Measurements from ENCODE around the gene ENDOV. TPM values are rescaled to one million over a fixed set of nuclear protein-coding genes. Genes with fewer than 3 reads are reported as not detected.
"Not testable (repeated sequence)": the region's sequence is repeated elsewhere in the genome, so short reads cannot be mapped to it uniquely, and the experiment has no call there.

Gene ENDOV
- total RNA-seq, 1 donor from 2014 or later, result 16.9 TPM

GRCh38 chr17:80410441-80411087 is 4.4 kb upstream of the ENDOV start:
- H3K4me3 Mint-ChIP-seq; H3K4me1 Mint-ChIP-seq (ENCODE audit: low read depth); DNase-seq (ENCODE audit: low spot score); H3K9me3 Mint-ChIP-seq; H3K36me3 Mint-ChIP-seq (ENCODE audit: low read depth); intact Hi-C loops (cut with micrococcal nuclease); H3K27ac Mint-ChIP-seq: not testable (repeated sequence)
- peaks cover 16% of the 10 kb centered on the region for H3K27me3 Mint-ChIP-seq (ENCODE audit: insufficient read depth)

DNA sequence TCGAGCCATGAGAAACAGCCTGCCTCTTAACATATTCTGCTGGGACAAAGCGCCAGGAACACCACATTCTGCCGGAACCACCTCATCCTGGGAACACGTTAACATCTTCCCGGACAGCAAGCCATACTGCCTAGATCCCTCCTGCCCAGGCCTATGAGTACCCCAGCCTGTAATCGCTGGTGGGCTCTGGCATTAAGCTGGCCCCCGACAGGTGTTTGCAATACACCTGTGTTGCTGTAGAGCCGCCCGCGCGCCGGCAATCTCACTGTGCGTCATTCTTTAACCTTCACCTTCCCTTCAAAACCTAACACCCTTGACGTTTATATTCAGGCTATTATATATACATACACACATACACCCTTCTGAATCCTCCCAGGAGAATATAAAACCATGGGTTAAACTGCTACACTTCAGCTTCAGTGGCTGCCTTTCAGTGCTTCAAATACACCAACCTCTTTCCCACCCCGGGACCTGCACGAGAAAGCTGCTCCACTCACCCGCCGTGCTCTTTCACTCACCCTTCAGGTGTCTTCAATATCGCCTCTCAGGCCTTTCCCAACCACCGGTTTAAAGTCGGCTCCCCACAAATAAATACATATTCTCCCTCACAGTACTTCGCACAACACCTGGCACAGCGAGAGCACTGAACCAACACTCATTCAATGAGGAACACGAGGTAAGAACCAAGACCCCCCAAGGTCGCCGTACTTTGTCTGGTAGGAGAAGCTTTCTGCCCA is 1.0 kb upstream of the ENDOV start:
- Mint-ChIP-seq H3K27ac (peak overlapping the region; percentile 12), H3K4me1 (ENCODE audit: low read depth) (peaks cover 18% of the 10 kb centered on the region), H3K36me3 (ENCODE audit: low read depth) (peaks cover 5% of the 10 kb centered on the region), H3K4me3 (peak overlapping the region; percentile 87), H3K9me3 (no peaks in the 10 kb centered on the region), H3K27me3 (ENCODE audit: insufficient read depth) (peaks cover 16% of the 10 kb centered on the region)
- DNase-seq (ENCODE audit: low spot score), result no peak
- intact Hi-C loops (cut with micrococcal nuclease), result no loop called here

DNA sequence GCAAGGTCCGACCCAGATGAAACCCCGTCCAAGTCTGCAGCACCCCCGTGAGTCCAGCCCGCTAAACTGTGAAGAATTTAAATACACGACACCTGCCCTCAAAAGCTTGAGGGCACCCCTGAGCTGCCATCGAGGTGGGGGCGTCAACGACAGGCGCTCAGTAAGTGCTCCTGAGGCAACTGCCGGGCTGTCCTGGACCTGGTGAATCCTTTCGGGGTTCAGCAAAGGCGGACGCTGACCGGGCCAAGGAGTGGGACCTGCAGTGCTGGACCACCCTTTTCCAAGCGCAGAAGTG is 512 bp upstream of the ENDOV start:
- Mint-ChIP-seq H3K27ac (peak overlapping the region; percentile 12), H3K9me3 (no peaks in the 10 kb centered on the region), H3K27me3 (ENCODE audit: insufficient read depth) (peaks cover 16% of the 10 kb centered on the region), H3K4me3 (peak overlapping the region; percentile 87), H3K36me3 (ENCODE audit: low read depth) (peaks cover 5% of the 10 kb centered on the region), H3K4me1 (ENCODE audit: low read depth) (peaks cover 18% of the 10 kb centered on the region)
- intact Hi-C loops (cut with micrococcal nuclease), result no loop called here
- DNase-seq (ENCODE audit: low spot score), result no peak

DNA sequence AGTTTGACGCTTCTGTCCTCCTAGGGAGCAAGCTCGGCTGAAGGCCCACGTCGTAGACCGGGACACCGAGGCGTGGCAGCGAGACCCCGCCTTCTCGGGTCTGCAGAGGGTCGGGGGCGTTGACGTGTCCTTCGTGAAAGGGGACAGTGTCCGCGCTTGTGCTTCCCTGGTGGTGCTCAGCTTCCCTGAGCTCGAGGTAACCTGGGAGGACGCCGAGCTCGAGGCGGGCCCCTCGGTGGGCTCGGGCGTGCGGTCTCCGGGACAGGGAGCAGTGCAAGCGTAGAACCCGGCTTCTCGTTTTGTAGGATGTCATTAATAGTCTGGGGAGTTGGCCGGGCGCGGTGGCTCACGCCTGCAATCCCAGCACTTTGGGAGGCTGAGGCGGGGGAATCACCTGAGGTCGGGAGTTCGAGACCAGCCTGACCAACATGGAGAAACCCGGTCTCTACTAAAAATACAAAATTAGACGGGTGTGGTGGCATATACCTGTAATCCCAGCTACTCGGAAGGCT is 715 bp downstream of the ENDOV start:
- H3K4me3 Mint-ChIP-seq, result peak overlapping the region; percentile 87
- H3K4me1 Mint-ChIP-seq (ENCODE audit: low read depth), result peaks cover 18% of the 10 kb centered on the region
- intact Hi-C loops (cut with micrococcal nuclease), result loop anchor here (1.0 kb wide), 5 partner anchors 12 to 824 kb away; partner anchors contain the start of genes EIF4A3, NDUFAF8 and TEPSIN
- H3K9me3 Mint-ChIP-seq, result no peaks in the 10 kb centered on the region
- DNase-seq (ENCODE audit: low spot score), result no peak
- H3K27me3 Mint-ChIP-seq (ENCODE audit: insufficient read depth), result peaks cover 16% of the 10 kb centered on the region
- H3K27ac Mint-ChIP-seq, result peak overlapping the region; percentile 65
- peaks cover 9% of the 10 kb centered on the region for H3K36me3 Mint-ChIP-seq (ENCODE audit: low read depth)

GRCh38 chr17:80416260-80416939 is 1.4 kb downstream of the ENDOV start:
- Mint-ChIP-seq H3K27me3 (ENCODE audit: insufficient read depth) (peaks cover 16% of the 10 kb centered on the region), H3K4me3 (peak overlapping the region; percentile 87), H3K9me3 (no peaks in the 10 kb centered on the region), H3K36me3 (ENCODE audit: low read depth) (peaks cover 9% of the 10 kb centered on the region), H3K4me1 (ENCODE audit: low read depth) (peaks cover 18% of the 10 kb centered on the region), H3K27ac (peak overlapping the region; percentile 41)
- no peak for DNase-seq (ENCODE audit: low spot score)
- intact Hi-C loops (cut with micrococcal nuclease), result no loop called here

GRCh38 chr17:80416940-80417293 is 1.9 kb downstream of the ENDOV start:
- no peaks in the 10 kb centered on the region for H3K9me3 Mint-ChIP-seq
- H3K4me1 Mint-ChIP-seq (ENCODE audit: low read depth), result peaks cover 18% of the 10 kb centered on the region
- DNase-seq (ENCODE audit: low spot score), result no peak
- peak overlapping the region; percentile 87 for H3K4me3 Mint-ChIP-seq
- H3K36me3 Mint-ChIP-seq (ENCODE audit: low read depth), result peaks cover 9% of the 10 kb centered on the region
- intact Hi-C loops (cut with micrococcal nuclease), result no loop called here
- peak overlapping the region; percentile 58 for H3K27ac Mint-ChIP-seq
- H3K27me3 Mint-ChIP-seq (ENCODE audit: insufficient read depth), result peaks cover 16% of the 10 kb centered on the region

GRCh38 chr17:80418589-80418988 is 3.6 kb downstream of the ENDOV start:
- Mint-ChIP-seq H3K36me3 (ENCODE audit: low read depth) (peaks cover 9% of the 10 kb centered on the region), H3K27me3 (ENCODE audit: insufficient read depth) (peaks cover 9% of the 10 kb centered on the region), H3K4me3 (no peak overlapping the region), H3K9me3 (no peaks in the 10 kb centered on the region), H3K27ac (no peak overlapping the region), H3K4me1 (ENCODE audit: low read depth) (peaks cover 18% of the 10 kb centered on the region)
- DNase-seq (ENCODE audit: low spot score), result no peak
- intact Hi-C loops (cut with micrococcal nuclease), result no loop called here

DNA sequence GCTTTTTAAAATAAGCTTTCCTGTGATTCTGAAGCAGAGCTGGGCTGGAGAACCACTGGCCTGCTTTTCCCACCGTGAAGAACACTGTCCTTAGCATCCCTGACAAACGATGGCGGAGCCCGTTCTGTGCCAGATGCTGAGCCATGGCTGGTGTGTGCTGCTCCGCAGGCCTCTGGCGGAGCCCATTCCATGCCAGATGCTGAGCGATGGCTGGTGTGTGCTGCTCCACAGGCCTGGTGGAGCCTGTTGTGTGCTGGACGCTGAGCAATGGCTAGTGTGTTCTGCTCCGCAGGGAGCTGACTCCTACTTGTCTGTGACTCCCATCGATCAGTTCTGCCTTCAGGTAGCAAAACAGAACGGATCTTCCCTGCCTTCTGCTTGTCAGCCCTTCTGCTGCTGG is 4.3 kb downstream of the ENDOV start:
- H3K27ac Mint-ChIP-seq, result no peak overlapping the region
- no peak for DNase-seq (ENCODE audit: low spot score)
- H3K4me3 Mint-ChIP-seq, result no peak overlapping the region
- no peaks in the 10 kb centered on the region for H3K9me3 Mint-ChIP-seq
- intact Hi-C loops (cut with micrococcal nuclease), result no loop called here
- peaks cover 15% of the 10 kb centered on the region for H3K4me1 Mint-ChIP-seq (ENCODE audit: low read depth)
- H3K36me3 Mint-ChIP-seq (ENCODE audit: low read depth), result peaks cover 9% of the 10 kb centered on the region
- H3K27me3 Mint-ChIP-seq (ENCODE audit: insufficient read depth), result peaks cover 4% of the 10 kb centered on the region

- H3K4me3 Mint-ChIP-seq, result no peak overlapping the region
- no peak for DNase-seq (ENCODE audit: low spot score)
- intact Hi-C loops (cut with micrococcal nuclease), result no loop called here
- H3K27me3 Mint-ChIP-seq (ENCODE audit: insufficient read depth), result peaks cover 2% of the 10 kb centered on the region
- peaks cover 9% of the 10 kb centered on the region for H3K36me3 Mint-ChIP-seq (ENCODE audit: low read depth)
- peaks cover 14% of the 10 kb centered on the region for H3K4me1 Mint-ChIP-seq (ENCODE audit: low read depth)
- H3K27ac Mint-ChIP-seq, result no peak overlapping the region
- no peaks in the 10 kb centered on the region for H3K9me3 Mint-ChIP-seq
Measured at GRCh38 chr17:80421381-80422090, 6.6 kb downstream of the ENDOV start.

- DNase-seq (ENCODE audit: low spot score), result no peak
- intact Hi-C loops (cut with micrococcal nuclease), result no loop called here
- no peak overlapping the region for H3K27ac Mint-ChIP-seq
Measured at GRCh38 chr17:80422276-80422675, 7.3 kb downstream of the ENDOV start.

DNA sequence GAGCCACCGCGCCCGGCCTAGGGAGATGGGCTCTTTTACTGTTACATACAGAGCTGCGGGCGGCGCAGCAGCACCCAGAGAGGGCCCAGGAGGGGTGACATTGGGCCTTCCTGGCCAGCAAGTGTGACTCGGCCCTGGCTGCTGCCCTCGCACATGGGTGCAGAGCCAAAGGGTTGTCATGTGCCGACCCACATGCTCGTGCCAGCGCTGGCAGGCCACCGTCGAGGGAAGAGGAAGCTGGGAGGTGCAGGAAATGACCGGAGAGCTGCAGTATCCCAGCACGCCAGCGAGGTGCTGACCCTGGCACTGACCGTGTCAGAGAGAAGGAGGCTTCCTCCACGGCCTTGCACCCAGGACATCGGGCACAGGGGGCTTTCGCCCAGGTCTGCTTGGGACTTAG is 8.0 kb downstream of the ENDOV start:
- intact Hi-C loops (cut with micrococcal nuclease), result no loop called here
- Mint-ChIP-seq H3K27ac (no peak overlapping the region), H3K9me3 (no peaks in the 10 kb centered on the region), H3K4me1 (ENCODE audit: low read depth) (peaks cover 12% of the 10 kb centered on the region), H3K27me3 (ENCODE audit: insufficient read depth) (peaks cover 2% of the 10 kb centered on the region), H3K36me3 (ENCODE audit: low read depth) (peaks cover 4% of the 10 kb centered on the region), H3K4me3 (no peak overlapping the region)
- DNase-seq (ENCODE audit: low spot score), result no peak

More at GRCh38 chr17:80422276-80422675, 7.3 kb downstream of the ENDOV start:
- peaks cover 2% of the 10 kb centered on the region for H3K27me3 Mint-ChIP-seq (ENCODE audit: insufficient read depth)
- H3K36me3 Mint-ChIP-seq (ENCODE audit: low read depth), result peaks cover 7% of the 10 kb centered on the region
- peaks cover 12% of the 10 kb centered on the region for H3K4me1 Mint-ChIP-seq (ENCODE audit: low read depth)
- H3K9me3 Mint-ChIP-seq, result no peaks in the 10 kb centered on the region
- H3K4me3 Mint-ChIP-seq, result no peak overlapping the region

GRCh38 chr17:80423536-80424225 is 8.7 kb downstream of the ENDOV start:
- Mint-ChIP-seq H3K9me3 (no peaks in the 10 kb centered on the region), H3K36me3 (ENCODE audit: low read depth) (peaks cover 4% of the 10 kb centered on the region), H3K4me3 (no peak overlapping the region), H3K27ac (no peak overlapping the region), H3K27me3 (ENCODE audit: insufficient read depth) (peaks cover 2% of the 10 kb centered on the region), H3K4me1 (ENCODE audit: low read depth) (peaks cover 12% of the 10 kb centered on the region)
- intact Hi-C loops (cut with micrococcal nuclease), result no loop called here
- DNase-seq (ENCODE audit: low spot score), result no peak

All from activated T-helper 1 cell treated with anti-CD3 and anti-CD28 coated beads, Interleukin-12 subunit alpha, Interleukin-12 subunit beta, Interleukin-2, Interleukin-4 antibody, amounts not matched to agents 30 ng/mL and 10 ng/mL and 1 ng/mL, durations not matched to agents 14 hours and 24 hours and 36 hours (primary cell).